ENCODE data around the gene GNG2.

GNG2 gene

DNA sequence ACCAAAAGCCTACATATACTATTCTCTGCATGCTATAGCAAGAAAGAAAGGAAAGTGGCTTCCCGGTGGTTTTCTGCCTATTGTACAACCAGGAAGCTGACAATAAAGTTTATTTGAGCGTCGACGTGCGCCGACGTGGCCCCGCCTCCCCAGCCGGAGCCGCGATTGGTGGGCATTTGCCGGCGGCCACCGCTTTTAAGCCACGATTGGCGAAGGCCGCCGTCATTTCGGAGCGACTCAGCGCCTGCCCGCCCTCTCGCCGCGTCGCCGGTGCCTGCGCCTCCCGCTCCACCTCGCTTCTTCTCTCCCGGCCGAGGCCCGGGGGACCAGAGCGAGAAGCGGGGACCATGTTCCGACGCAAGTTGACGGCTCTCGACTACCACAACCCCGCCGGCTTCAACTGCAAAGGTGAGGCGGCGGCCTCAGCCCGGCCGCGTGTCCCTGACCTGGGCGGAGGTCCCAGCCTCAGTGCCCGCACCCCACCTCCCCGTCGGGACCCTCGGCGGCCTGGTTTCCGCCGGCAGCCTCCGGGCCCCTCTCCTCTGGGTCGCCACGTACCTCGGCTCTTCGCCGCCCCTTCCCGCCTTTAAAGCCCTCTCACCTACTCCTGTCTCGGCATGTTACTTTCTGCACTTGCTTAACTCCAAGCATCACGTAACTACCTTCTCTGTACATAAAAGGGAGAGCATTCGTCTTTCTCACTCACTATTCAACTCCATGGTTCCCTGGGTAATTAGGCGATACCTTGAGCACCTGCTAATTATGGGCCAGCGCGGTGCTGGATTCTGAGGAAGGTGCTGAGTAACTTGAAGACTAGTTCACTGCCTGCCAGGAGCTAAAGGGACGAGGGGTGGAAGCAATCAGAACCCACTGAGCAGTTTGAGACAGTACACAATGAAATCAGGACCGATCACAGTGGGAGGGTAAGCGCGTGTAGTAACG lies 129.2 kb downstream of the GNG2 start, which contains the start of gene RTRAF:
TSS of gene RTRAF (plus strand) at position 254 of the 942 bp plus-strand sequence. CDS start at position 348, 94 bp downstream.
- peak; percentile 72 to 85 (median 82) for DNase-seq (ENCODE audit: low read depth in 3 of 3, low spot score in 1 of 3)

DNA sequence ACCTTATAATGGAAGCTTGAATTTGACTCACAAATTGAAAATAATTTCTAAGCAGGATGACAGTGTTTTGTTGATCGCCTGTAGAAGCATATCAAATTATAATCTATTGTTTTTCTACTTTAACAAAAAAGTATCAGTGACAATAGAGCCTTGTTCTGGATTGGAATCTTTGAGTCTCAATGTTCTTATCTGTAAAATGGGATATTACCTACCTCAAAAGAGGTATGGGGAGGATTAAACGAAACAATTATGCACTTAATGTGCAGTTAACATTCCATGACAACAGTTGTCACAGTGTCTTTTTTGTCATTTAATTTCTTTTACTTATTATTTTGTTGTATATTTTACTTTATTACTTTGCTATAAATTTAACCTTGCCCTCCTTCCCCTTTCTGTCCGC lies 130.1 kb downstream of the GNG2 start:
- no peak for DNase-seq (ENCODE audit: low read depth in 3 of 3, low spot score in 1 of 3)

DNA sequence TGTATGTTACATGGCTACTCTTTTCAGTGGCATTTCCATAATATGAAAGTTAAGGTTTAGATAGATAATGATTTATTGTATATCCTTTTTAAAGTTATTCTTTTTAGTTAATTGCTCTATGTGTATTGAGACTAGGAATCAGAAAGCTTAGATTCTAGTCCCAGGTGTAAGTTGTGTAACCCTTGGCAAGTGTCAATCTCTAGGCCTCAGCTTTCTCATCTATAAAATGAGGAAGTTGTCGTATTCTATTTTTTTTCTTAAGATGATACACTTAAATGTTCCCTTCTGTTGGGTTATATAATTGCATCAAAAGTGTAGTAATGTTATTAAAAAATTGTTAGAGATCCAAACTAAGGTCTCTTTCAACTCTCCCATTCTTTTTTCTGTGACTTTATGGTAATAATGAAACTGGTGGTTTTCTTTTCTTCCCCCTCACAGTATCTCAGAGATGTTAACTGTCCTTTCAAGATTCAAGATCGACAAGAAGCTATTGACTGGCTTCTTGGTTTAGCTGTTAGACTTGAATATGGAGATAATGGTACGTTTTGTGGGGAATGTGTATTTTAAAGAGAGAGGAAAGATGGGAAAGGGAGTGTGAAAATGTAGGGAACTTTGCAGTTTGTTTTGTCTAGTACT lies 133.0 kb downstream of the GNG2 start:
- no peak for DNase-seq (ENCODE audit: low read depth in 3 of 3, low spot score in 1 of 3)

DNA sequence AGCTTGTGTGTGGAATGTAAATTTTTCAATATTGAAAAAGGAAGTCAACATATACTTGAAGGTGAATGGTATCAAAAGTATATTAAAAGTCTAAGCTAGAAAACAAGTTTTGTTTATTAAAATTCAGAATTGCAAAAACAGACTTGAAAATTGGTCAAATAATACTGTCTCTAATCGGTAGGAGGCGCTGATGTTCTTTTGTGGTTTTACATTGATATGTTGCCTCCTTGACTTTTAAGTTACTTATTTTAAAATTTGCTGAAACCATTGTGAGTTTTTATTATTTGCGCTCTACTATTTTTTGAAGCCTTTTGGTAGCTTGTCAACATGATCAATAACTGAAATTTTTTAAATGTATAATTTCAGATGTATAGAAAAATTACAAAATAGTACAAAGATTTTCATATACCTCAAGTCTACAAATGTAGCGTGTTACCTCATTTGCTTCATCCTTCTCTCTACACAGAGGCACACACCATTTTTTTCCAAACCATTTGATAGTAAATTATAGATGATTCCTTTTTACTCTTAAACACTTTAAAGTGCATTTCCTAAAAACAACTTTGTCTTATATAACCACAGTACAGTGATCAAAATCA lies 135.8 kb downstream of the GNG2 start:
- no peak for DNase-seq (ENCODE audit: low read depth in 3 of 3, low spot score in 1 of 3)

DNA sequence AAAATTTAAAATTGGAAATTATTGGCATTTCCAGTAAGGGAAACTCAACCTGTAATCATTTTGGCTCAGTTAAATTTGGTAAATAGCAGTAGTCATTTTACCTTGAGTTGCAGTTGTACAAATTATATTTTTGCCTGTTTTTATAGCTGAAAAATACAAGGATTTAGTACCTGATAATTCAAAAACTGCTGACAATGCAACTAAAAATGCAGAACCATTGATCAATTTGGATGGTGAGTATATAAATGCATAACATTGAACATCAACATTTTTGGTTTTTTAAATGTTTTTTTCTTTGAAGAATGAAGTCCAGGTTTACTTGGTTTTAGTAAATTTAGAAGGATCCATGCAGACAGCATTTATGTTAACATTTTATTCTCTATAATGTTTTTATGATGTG lies 137.9 kb downstream of the GNG2 start:
- no peak for DNase-seq (ENCODE audit: low read depth in 3 of 3, low spot score in 1 of 3)

DNA sequence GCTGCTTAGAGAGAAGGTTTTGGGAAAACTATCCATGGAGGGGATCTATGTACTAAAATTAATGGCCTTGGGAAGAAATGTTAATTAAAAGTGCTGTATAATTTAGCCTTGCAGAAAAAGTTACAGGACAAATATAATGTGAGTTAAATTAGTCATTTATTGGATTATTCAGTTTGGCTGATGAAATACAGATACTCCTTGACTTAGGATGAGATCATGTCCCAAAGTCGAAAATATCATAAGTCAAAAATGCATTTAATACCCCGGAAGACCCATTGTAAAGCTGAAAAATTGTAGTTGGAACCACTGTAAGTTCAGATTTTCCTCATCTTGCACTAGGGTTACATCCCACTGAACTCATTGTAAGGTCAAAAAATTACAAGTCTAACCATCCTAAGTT lies 138.7 kb downstream of the GNG2 start:
- DNase-seq (ENCODE audit: low read depth in 3 of 3, low spot score in 1 of 3): no peak

DNA sequence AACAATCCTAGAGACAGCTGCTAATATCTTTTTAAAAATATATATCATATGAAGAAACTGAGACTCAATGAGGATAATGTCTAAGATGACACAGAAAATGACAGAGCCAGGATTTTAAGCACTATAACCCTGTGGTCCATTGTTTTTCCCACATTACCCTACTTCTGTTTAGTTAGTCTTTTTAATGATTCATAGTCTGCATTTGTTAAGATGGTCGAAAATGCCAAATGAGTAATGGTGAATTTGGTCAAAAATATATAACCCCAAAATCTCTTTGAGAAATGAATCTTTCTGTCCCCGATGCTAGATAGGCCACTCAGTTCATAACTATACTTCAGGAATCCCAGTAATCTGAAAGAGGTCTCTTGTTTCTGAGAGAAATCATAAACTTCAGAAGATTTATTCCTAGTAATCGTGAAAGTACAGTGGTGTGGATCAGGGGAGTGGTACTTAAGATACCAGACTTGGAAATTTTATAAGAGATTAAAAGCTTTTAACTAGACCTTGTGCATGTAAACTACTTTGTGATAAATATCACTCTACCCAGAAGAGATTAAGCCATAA lies 139.7 kb downstream of the GNG2 start:
- no peak for DNase-seq (ENCODE audit: low read depth in 3 of 3, low spot score in 1 of 3)

DNA sequence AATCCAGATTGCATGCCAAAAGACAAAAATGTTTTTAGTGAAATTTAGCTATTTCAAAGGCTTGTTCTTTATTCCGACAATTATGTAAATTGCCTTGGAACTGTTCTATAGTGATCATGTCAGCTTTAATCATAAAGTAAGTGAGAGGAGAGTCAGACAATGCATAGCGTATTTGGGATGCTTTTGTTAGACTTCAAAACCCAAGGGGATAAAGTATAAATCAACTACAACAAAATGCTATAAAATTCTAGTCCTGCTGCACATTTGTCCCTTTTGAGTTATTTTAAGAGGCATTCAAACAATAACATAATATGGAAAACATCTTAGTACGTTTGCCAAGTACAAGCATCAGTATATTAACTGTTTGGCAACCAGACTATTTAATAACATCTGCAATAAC lies 140.3 kb downstream of the GNG2 start:
- no peak for DNase-seq (ENCODE audit: low read depth in 3 of 3, low spot score in 1 of 3)

DNA sequence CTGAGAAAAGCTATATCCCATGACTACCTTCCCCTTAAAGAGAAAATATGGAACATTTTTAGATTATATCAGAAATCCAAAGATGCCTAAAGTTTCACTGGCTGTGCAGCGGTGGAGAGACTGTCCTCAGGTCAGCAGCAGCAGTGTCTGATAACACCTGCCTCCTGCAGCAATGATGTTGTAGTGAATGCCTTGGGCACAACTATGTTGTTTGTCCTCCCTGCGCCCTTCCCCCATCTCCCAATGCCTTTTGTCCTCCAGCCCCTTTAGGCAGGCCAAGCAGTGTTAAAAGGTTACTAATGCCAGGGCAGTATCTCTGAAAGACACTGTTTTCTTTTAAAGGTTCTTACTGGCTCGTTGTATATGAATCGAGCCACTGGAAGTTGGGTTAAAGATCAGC lies 142.1 kb downstream of the GNG2 start:
- no peak for DNase-seq (ENCODE audit: low read depth in 3 of 3, low spot score in 1 of 3)

DNA sequence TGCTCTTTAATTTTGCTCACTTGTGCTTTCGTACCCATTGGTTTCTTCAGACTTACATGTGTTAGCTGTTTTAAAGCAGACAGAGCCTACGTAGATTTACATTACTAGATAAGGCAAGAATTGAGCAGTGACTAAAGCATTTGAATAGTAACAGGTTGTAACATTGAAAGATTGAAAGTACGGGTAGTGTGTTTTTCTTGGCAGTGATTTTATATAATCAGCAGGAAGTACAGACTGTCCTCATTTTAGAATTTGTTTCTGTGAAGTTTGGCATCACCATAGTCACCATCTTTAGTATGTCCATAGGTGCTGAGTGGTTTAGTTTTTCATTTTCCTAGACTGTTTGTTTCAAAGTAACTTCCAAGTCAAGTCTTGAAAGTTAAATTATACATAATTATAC lies 142.9 kb downstream of the GNG2 start:
- DNase-seq (ENCODE audit: low read depth in 3 of 3, low spot score in 1 of 3): no peak

DNA sequence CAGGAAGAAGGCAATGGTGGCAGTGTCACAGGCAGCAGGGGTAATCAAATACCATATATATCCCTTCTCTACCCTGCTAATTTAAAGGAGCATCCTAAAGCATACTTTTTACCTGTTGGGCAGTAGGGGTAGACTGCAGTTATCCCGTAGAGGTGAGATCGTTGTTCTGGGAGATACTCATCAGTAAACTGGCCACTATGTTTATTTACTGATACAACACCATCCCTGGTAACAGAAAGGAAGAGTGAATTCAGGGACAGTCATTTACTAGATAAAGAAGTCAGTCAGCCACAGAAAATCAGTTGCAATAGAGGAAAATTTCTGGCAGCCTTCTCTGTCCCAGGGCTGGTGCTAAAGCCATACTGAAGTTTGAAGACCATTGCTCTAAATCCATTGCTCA lies 145.2 kb downstream of the GNG2 start:
- DNase-seq (ENCODE audit: low read depth in 3 of 3, low spot score in 1 of 3): no peak

DNA sequence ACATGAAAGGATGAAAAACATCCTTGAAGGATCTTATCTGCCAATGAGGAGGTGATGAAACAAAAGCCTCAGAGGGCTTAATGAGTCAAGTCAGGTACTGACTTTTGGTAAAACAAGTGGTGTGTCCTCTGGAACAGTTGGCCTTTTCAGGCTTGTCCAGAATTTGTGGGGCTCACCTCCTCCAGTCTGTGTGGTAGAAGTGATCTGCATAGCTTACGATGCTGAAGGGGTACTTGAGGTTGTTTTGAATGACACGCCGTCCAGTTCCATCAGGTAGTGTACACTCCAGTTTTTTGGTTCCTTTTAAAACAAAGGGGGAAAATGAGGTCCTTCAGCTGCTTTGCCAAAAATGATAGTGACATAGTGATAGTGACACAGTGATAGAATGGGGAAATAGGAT lies 145.9 kb downstream of the GNG2 start:
- DNase-seq (ENCODE audit: low read depth in 3 of 3, low spot score in 1 of 3): no peak

DNA sequence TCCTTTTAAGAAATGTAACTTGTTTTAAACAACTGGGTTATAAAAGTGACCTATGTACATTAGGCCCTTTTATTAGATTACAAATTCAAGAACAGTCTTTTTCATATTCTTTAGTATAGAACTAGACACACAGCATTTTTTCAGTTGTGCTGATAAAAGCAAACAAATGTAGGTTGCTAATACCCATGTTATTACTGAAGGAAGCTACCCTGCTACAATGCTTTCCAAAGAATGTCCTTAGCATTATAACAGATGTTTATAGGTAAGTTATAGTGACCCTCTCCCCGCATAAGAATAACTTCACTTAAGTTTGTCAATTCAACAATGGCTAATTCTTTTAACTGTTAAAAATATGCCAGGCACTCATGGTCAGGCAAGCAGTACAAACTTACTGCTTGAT lies 146.8 kb downstream of the GNG2 start:
- DNase-seq (ENCODE audit: low read depth in 3 of 3, low spot score in 1 of 3): no peak

DNA sequence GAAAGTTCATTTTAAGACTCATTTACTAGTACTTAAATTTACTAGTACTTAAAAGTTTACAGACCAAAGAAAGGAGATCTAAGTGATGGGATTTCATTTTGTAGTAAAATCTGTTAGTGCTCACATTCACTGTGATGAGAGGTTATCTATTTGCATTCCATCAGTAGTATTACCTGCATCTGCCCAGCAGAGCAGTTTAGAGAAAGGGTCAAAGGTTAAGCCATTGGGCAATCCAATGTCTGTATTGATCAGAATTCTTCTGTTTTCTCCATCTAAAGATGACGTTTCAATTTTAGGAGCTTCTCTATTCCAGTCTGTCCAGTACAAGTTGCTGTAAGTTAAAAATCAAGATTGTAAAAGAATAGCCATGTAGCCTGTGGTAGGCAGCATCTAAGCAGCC lies 147.2 kb downstream of the GNG2 start:
- no peak for DNase-seq (ENCODE audit: low read depth in 3 of 3, low spot score in 1 of 3)

DNA sequence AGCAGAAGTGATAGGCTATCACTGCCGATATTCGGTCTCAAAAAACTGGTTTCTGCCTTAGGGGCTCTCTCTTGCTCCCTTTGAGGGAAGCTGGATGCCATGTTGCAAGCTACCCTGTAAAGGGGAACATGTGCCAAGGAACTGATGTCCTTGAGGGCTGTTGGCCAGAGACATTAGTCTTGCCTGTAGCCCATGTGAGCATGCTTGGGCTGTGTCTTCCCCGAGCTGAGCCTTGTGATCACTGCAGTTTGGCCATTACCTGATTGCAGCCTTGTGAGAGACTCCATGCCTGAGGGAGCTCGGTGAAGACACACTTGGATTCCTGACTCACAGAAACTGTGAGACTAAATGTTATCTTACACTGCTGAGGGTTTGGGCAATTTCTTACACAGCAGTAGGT lies 147.7 kb downstream of the GNG2 start:
- no peak for DNase-seq (ENCODE audit: low read depth in 3 of 3, low spot score in 1 of 3)

DNA sequence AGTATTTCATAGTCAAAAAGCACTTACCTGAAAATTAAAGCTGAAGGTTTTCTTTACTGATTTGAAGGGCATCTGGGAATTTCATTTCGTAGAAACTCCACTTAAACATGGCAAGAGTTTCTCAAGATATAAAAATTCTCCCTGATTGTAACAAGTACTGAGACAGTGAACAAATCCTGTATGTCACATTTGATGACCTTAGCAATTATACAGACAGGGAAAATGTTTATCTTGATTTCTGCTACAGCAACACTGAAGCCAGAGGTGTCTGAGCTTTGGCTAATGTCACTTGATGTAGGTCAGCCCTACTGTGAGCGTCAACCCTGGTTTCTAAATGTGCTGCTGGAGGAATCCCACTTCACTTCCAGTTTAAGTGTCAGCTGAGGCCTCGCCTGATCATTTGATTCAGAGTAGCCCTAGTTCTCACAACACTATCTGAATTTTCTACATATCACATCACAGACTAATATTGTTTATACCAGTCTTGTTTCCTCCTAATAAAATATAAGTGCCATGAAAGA lies 149.8 kb downstream of the GNG2 start:
- DNase-seq (ENCODE audit: low read depth in 3 of 3, low spot score in 1 of 3): no peak

DNA sequence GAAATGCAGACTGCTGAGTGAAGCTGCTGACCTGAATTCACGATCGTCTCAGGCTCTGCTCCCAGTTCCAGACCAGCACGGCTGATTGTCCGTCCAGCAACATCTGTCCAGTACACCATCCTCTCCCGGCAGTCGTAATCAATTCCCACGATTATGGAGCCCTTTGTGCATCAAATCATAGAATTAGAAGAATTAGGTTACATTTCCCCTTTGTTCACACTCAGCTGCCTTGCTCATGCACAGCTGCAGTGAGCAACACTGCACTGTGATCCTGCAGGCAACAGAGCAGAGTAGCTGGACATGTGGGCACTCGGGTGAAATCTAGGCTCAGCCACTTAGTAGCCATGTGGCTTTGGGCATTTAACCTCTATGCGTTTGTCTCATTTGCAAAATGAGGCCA lies 151.1 kb downstream of the GNG2 start:
- no peak for DNase-seq (ENCODE audit: low read depth in 3 of 3, low spot score in 1 of 3)

DNA sequence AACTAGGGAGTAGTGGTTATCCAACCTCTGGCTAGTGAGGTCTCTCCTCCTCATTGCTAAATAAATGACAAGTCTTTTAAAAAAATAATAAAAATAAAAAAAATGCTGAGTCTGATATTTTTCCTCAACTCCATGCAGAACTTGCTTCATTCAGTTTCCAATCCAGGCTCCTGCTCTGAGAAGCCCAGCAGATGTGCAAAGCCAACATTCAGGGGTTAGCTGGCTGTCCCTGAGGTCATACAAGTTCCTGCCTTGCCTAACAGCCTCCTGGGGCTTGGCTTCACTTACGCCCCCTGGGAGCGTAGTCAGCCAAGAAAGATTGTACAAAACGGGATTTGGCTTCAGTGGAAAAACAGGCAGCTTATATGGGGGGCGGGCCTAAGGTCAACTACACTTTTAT lies 152.2 kb downstream of the GNG2 start:
- DNase-seq (ENCODE audit: low read depth in 3 of 3, low spot score in 1 of 3): no peak

DNA sequence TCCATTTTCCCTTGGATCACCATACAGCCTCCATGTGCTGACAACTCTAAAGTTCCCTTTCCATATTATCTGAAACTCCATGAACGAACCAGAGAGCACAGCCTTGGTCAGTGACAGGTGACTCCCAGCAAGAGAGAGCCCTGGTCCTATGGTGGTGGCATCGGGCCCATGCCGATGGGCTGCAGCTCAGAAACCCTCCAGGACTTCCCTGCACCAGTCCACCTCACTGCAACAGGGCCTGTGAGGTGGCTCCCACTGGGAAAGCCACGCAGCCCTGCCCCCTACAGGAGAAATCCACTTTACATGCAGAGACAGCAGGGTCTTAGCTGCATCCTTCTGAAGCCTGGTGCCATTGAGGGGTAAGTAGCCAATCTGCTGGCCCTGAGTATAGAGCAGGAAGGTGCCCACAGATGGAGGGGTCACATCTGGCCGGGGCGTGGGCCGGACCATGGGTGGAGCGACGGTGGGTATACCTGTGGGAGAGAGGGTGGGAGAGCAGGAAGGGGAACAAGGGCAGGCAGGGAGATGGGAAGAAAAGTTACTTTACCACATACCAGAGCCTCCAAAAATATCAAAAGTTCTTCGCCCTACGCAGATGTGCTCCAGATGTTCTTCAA lies 153.7 kb downstream of the GNG2 start:
- no peak for DNase-seq (ENCODE audit: low read depth in 3 of 3, low spot score in 1 of 3)

DNA sequence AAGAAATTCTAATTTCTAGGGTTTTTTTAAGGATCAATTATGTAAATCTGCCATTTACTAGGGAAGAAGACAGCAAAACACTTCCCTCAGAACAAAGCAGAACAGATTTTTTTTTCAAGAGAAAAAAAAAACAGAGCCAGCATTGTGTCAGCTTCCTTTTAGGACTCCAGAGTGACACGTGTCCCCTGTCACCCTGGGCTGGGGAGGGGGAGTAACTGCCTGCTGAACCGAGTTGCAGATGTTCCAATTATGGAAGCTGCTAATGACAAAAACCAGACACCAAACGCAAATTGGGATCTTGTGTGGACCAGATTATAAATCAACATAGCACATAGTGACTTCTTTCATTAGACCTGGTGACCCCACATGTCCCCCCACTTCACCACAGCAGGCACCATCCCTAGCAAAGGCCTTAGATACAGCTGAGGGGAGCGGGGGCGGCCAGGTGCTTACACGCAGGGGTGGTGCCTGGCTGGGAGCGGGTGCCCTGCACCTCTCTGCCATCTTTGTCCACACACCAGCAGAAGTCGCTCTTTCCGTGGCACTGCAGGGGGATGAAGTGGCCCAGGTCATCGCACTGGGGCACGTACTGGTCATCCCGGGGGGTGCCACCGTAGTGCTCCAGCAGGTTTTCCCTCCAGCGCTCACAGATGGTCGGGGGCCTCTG lies 154.3 kb downstream of the GNG2 start:
- no peak for DNase-seq (ENCODE audit: low read depth in 3 of 3, low spot score in 1 of 3)

Data from stimulated activated CD4-positive, alpha-beta T cell treated with anti-CD3 and anti-CD28 coated beads, TNF-alpha, amount 100 ng/mL, for 1 hour (primary cell).